ENCODE measurements around the gene TFG.

DNA sequence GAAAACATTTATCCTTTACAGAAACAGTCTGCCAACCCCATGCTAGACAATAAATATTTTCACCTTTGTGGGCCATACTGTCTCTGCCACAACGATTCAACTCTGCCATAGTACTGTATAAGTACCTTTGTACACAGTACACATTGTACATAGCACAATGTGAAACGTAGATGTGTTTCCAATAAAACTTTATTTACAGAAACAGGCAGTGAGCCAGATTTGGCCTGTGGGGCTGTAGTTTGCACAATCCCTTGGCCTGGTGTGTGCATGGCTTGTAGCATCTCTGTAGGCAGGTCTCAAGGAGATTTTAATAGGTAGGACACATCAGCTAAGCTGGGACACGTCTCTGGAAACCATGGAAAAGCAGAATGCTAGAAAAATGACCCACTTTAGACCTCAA lies 74.3 kb downstream of the TFG start:
- TF ChIP-seq, protein P1, sequence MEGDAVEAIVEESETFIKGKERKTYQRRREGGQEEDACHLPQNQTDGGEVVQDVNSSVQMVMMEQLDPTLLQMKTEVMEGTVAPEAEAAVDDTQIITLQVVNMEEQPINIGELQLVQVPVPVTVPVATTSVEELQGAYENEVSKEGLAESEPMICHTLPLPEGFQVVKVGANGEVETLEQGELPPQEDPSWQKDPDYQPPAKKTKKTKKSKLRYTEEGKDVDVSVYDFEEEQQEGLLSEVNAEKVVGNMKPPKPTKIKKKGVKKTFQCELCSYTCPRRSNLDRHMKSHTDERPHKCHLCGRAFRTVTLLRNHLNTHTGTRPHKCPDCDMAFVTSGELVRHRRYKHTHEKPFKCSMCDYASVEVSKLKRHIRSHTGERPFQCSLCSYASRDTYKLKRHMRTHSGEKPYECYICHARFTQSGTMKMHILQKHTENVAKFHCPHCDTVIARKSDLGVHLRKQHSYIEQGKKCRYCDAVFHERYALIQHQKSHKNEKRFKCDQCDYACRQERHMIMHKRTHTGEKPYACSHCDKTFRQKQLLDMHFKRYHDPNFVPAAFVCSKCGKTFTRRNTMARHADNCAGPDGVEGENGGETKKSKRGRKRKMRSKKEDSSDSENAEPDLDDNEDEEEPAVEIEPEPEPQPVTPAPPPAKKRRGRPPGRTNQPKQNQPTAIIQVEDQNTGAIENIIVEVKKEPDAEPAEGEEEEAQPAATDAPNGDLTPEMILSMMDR (IDR thresholded peaks at IDR 0.05; ENCODE audit: low read depth, low read length, poor library complexity, severe bottlenecking): no peak
- TF ChIP-seq EZH2phosphoT487 (IDR thresholded peaks at IDR 0.05; ENCODE audit: borderline replicate concordance, low read length): no peak

Measured in DOHH2 (cell line).